Measurements from ENCODE around the gene JSRP1.

JSRP1 gene

DNA sequence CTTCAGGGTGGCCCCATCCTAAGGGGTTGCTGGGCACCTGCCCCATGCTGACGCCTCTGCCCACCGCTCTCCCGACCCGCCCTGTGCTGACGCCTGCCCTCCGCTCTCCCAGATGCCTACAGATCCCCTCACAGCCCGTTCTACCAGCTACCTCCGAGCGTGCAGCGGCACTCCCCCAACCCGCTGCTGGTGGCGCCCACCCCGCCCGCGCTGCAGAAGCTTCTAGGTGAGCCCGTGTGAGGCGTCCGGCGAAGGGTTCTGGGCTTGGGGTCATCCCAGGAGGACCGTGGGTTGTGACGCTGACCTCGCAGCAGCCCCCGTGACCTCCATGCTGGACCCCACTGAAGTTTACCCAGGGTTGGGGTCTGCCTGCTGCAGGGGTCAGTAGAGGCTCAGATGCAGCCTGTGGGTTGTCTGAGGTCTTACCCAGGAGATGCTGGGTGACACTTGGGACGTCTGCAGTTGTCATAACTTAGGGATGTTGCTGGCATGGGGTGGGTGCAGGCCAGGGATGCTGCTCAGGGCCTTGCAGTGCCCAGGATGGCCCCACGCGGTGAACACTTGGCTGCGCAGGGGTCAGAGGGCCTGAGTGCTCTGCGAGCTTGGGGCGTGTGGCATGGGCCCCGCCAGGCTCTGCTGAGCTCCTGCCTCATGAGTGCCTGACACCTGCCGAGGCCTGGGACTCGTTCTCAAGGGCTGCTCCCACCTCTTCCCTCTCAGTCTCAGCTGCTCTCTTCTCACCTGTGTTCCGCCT lies 45.1 kb downstream of the JSRP1 start:
- TF ChIP-seq PAX5 (IDR thresholded peaks at IDR 0.05; ENCODE audit: insufficient read depth, low read length, severe bottlenecking) = no peak
- no peak for TF ChIP-seq POLR2A (IDR thresholded peaks at IDR 0.05; ENCODE audit: low read depth, low read length)
- no peak for TF ChIP-seq POU2F2 (IDR thresholded peaks at IDR 0.05; ENCODE audit: low read depth, low read length)
- TF ChIP-seq TAF1 (IDR thresholded peaks at IDR 0.05; ENCODE audit: low read depth, low read length) = no peak
- no peak for TF ChIP-seq SPI1 (IDR thresholded peaks at IDR 0.05; ENCODE audit: low read depth, low read length)
- TF ChIP-seq POLR2AphosphoS5 (IDR thresholded peaks at IDR 0.05; ENCODE audit: low read depth, low read length) = no peak
- DNase-seq (ENCODE audit: insufficient read length, low spot score) (no peak), FAIRE-seq (no peak)

DNA sequence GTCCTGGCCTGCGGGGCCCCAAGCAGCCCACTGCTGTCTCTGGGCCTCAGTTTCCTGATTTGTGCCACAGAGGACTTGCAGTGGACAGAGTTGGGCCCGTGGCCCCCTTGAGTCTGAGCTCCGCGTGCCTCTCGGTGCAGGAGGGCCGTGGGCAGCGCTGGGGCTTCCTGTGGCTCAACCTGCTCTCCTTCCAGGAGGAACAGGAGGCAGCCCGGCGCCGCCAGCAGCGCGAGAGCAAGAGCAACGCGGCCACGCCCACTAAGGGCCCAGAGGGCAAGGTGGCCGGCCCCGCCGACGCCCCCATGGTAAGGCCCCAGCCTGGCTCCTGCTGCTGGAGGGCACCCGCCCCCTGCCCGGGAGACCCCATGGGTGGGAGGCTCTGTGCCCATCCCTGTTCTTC lies 46.0 kb downstream of the JSRP1 start:
- no peak for FAIRE-seq
- no peak for DNase-seq (ENCODE audit: insufficient read length, low spot score)
- TF ChIP-seq POU2F2 (IDR thresholded peaks at IDR 0.05; ENCODE audit: low read depth, low read length) = no peak
- TF ChIP-seq POLR2AphosphoS5 (IDR thresholded peaks at IDR 0.05; ENCODE audit: low read depth, low read length) = no peak

DNA sequence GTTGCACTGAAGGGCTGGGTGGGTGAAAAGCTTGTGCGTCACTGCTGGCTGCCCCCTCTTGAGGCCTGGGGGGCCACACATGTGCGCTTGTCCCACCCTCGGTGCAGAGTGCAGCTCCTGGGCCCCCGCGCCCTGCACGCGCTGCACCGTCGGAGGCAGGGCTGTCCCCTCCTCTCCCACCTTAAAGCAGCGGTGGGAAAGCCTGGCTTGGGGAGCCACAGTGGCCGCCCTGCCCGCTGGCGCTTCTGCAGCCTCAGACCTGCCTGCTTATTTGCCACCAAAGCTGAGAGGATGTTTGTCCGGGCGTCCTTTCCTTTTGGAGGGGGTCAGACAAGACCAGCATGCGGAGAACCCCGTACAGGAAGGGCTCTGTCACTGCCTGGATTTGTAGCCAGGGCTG lies 46.8 kb downstream of the JSRP1 start:
- FAIRE-seq = no peak
- no peak for DNase-seq (ENCODE audit: insufficient read length, low spot score)
- TF ChIP-seq POLR2A (IDR thresholded peaks at IDR 0.05; ENCODE audit: low read depth, low read length) = no peak
- no peak for TF ChIP-seq POU2F2 (IDR thresholded peaks at IDR 0.05; ENCODE audit: low read depth, low read length)
- TF ChIP-seq SPI1 (IDR thresholded peaks at IDR 0.05; ENCODE audit: low read depth, low read length) = no peak
- no peak for TF ChIP-seq TAF1 (IDR thresholded peaks at IDR 0.05; ENCODE audit: low read depth, low read length)
- no peak for TF ChIP-seq PAX5 (IDR thresholded peaks at IDR 0.05; ENCODE audit: insufficient read depth, low read length, severe bottlenecking)
- no peak for TF ChIP-seq POLR2AphosphoS5 (IDR thresholded peaks at IDR 0.05; ENCODE audit: low read depth, low read length)

DNA sequence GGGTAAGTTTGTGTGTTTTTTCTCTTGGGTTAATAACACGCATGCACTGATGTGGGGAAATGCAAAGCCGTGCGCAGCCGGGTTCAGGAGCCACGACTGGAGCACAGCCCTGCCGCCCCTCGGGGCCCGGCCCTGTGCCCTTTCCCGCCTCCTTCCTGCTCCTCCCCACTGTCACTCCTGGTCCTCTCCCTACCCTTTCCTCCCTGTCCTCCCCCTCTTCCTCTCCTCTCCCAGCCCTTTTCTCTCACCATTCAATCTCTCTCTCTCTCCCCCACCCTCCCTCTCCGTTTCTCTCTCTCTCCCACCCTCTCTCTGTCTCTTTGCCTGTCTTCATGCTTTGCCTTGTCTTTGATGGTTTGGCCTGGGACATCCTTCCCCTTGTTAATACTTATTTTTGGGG lies 47.2 kb downstream of the JSRP1 start:
- no peak for DNase-seq (ENCODE audit: insufficient read length, low spot score)
- no peak for FAIRE-seq
- TF ChIP-seq POLR2A (IDR thresholded peaks at IDR 0.05; ENCODE audit: low read depth, low read length) (no peak), POU2F2 (IDR thresholded peaks at IDR 0.05; ENCODE audit: low read depth, low read length) (no peak), TAF1 (IDR thresholded peaks at IDR 0.05; ENCODE audit: low read depth, low read length) (no peak), PAX5 (IDR thresholded peaks at IDR 0.05; ENCODE audit: insufficient read depth, low read length, severe bottlenecking) (no peak), POLR2AphosphoS5 (IDR thresholded peaks at IDR 0.05; ENCODE audit: low read depth, low read length) (no peak), SPI1 (IDR thresholded peaks at IDR 0.05; ENCODE audit: low read depth, low read length) (no peak)

DNA sequence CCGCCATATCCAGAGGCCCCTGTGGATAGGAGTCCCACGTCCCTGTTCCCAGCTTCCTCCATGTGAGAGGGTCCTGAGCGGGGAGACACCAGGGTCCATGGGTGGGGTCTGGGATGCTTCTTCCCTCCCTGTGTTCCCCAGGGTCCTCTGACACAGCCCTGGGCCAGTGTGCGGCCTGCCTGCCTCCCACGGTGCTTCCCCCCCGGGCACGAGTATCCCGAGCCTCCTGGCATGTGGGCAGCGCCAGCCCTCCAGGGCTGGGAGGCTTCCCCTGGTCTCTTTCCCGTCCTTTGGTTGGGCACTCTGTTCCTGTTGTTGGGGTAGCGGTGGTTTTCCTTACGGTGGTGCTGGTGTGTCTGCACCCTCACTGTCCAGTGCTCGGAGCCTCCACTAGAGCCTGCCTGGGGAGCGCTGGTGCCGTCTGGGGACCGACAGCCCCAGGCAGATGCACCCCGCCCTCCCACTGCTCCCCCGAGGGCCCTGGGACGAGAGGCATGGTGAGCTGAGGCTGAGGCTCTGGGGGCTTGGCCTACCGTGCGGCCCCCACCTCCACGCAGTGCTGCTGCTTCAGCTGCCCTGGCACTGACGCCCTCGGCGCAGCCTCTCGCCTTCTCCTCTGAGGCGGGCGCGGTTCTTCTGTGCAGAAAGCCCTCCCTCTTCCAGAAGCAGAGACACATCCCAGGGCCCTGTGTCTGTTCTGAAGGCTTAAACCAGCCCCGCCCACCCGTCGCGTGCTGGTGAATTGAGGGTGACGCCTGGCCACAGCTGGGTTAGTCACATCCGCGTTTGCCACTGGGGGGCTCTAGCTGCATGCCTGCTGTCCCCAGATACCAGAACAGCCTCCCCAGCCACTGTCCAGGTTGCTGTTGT lies 48.0 kb downstream of the JSRP1 start:
- DNase-seq (ENCODE audit: insufficient read length, low spot score) (peak; percentile 82), FAIRE-seq (no peak)
- TF ChIP-seq POLR2A (IDR thresholded peaks at IDR 0.05; ENCODE audit: low read depth, low read length) (no peak), PAX5 (IDR thresholded peaks at IDR 0.05; ENCODE audit: insufficient read depth, low read length, severe bottlenecking) (peak; percentile 38)

DNA sequence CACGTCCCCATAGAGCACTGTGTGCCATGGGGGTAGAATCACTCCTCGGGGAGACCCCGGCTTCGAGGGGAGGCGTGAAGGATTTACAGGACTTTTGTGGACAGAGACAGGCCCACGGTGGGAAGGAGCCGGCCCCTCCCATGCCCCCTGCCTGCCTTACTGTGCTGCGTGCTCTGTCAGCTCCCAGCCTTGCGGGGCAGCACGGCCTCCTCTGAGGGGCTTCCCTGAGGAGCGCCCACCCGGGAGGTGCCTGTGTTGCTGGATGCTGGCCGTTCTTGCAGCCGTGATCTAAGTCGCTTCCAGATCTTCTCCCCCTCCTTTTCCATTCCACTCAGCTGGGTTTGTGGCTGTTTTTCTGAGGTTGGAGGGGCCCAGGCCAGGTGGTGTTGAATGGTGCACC lies 49.2 kb downstream of the JSRP1 start:
- TF ChIP-seq PAX5 (IDR thresholded peaks at IDR 0.05; ENCODE audit: insufficient read depth, low read length, severe bottlenecking) (no peak), TAF1 (IDR thresholded peaks at IDR 0.05; ENCODE audit: low read depth, low read length) (no peak), POU2F2 (IDR thresholded peaks at IDR 0.05; ENCODE audit: low read depth, low read length) (no peak), POLR2A (IDR thresholded peaks at IDR 0.05; ENCODE audit: low read depth, low read length) (no peak), POLR2AphosphoS5 (IDR thresholded peaks at IDR 0.05; ENCODE audit: low read depth, low read length) (no peak), SPI1 (IDR thresholded peaks at IDR 0.05; ENCODE audit: low read depth, low read length) (no peak)
- DNase-seq (ENCODE audit: insufficient read length, low spot score) (no peak), FAIRE-seq (no peak)

DNA sequence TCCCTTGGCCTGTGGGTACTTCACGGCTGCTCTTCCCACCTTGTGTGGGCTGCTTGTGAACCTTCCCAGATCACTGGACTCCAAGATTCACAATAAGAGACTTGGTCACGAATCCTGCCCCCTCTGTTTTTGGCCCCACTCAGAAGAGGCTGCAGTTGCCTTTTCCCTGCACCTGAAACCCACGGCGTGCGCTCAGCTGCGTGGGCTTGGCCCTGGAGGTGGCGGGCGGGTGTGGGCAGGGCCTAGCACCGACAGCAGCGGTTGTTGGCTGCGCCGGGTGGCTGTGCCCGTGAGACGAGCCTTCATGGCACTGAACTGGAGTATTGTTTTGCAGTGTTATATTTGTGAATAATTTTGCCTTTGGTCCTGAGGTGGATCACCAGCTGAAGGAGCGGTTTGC lies 53.9 kb downstream of the JSRP1 start:
- FAIRE-seq (no peak), DNase-seq (ENCODE audit: insufficient read length, low spot score) (no peak)
- no peak for TF ChIP-seq PAX5 (IDR thresholded peaks at IDR 0.05; ENCODE audit: insufficient read depth, low read length, severe bottlenecking)
- no peak for TF ChIP-seq POLR2AphosphoS5 (IDR thresholded peaks at IDR 0.05; ENCODE audit: low read depth, low read length)
- no peak for TF ChIP-seq SPI1 (IDR thresholded peaks at IDR 0.05; ENCODE audit: low read depth, low read length)
- TF ChIP-seq POU2F2 (IDR thresholded peaks at IDR 0.05; ENCODE audit: low read depth, low read length) = no peak
- no peak for TF ChIP-seq TAF1 (IDR thresholded peaks at IDR 0.05; ENCODE audit: low read depth, low read length)
- TF ChIP-seq POLR2A (IDR thresholded peaks at IDR 0.05; ENCODE audit: low read depth, low read length) = no peak

Data from GM12891 (cell line).